ENCODE data around the gene EFCAB6.

DNA sequence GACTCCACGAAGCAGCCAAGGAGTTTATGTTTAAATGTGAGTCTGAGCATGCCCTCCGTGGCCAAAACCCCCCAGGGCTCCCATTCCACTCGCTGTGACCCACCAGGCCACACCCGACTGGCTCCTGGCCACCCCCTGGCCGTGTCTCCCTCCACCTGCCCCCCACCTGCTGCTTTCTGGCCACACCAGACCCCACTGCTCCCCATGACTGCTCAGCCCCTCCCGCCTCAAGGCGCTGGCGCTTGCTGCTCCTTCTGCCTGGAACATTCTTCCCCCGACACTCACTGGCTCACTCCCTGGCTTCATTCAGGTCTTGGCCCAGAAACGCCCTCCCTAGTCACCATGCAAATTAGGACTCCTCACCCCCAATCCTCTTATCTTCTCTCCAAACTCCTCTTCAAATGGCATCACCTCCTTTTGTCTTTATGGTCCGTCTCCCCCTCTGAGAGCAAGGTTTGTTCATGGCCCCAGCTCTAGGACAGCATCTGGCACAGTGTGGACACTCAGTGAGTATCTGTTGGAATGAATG lies 72.2 kb downstream of the EFCAB6 start:
- TF ChIP-seq EP300 (IDR thresholded peaks at IDR 0.05; ENCODE audit: low read depth) (no peak), CTCF (IDR thresholded peaks at IDR 0.05) (no peak), POLR2A (IDR thresholded peaks at IDR 0.05) (no peak)

Data from transverse colon (tissue), 3 donors.